A549 treated with AZD2906 at 1 μM for 4 hours (cell line): ENCODE results near the gene CT47B1. TPM values are rescaled to one million over a fixed set of nuclear protein-coding genes. Genes with fewer than 3 reads are reported as not detected.

Experiments
- total RNA-seq: library from RNA; stranded (reverse); fragments of 200-300 nt; extraction: Qiagen RNA extraction; gene quantifications from 5 replicates; pipeline ENCODE4 v1.2.3, GENCODE V29; 2022

CT47B1 gene
- total RNA-seq = not detected in 5 replicates

GRCh38 chrX:120875766-120876165 is at the start of gene CT47B1:
CT47B1 (minus strand) TSS chrX:120875866; CDS start chrX:120875670, 196 bp downstream.

Other genes starting within 250 kb of the CT47B1 start
- 29.0 to 36.4 TPM (median 32.5 TPM) in 5 replicates for gene C1GALT1C1, start 245.8 kb downstream of the CT47B1 start, total RNA-seq
- gene CT47A11, start 61.3 kb upstream of the CT47B1 start, total RNA-seq = not detected in 5 replicates
- gene CT47A10, start 66.2 kb upstream of the CT47B1 start, total RNA-seq = not detected in 5 replicates
- not detected in 5 replicates for gene CT47A9, start 71.0 kb upstream of the CT47B1 start, total RNA-seq
- not detected in 5 replicates for gene CT47A8, start 75.9 kb upstream of the CT47B1 start, total RNA-seq
- gene CT47A7, start 80.7 kb upstream of the CT47B1 start, total RNA-seq = not detected in 5 replicates
- not detected in 5 replicates for gene CT47A6, start 85.6 kb upstream of the CT47B1 start, total RNA-seq
- gene CT47A5, start 90.5 kb upstream of the CT47B1 start, total RNA-seq = not detected in 5 replicates
- not detected in 5 replicates for gene CT47A4, start 95.3 kb upstream of the CT47B1 start, total RNA-seq
- gene CT47A3, start 100.2 kb upstream of the CT47B1 start, total RNA-seq = not detected in 5 replicates
- not detected in 5 replicates for gene CT47A2, start 105.1 kb upstream of the CT47B1 start, total RNA-seq
- not detected in 5 replicates for gene CT47A1, start 109.9 kb upstream of the CT47B1 start, total RNA-seq
- 2.0 to 2.4 TPM (median 2.3 TPM) in 5 replicates for gene GLUD2, start 171.7 kb upstream of the CT47B1 start, total RNA-seq